Putamen (tissue), 1 donor: Measurements from ENCODE around the gene UNCX.

Experiments
- DNase-seq: peaks from one replicate; pipeline ENCODE4 v3.0.0-alpha.2; 2016; ENCODE audit warnings: low spot score

The UNCX gene

GRCh38 chr7:1232103-1232466 is 587 bp upstream of the UNCX start:
- DNase-seq, result no peak

GRCh38 chr7:1233333-1234048 is 819 bp downstream of the UNCX start:
- no peak for DNase-seq

- DNase-seq, result no peak
Observed at GRCh38 chr7:1234049-1234880, 1.6 kb downstream of the UNCX start.

- no peak for DNase-seq
Observed at GRCh38 chr7:1234881-1235500, 2.3 kb downstream of the UNCX start.

- DNase-seq, result no peak
Observed at GRCh38 chr7:1235501-1236131, 2.9 kb downstream of the UNCX start.

- no peak for DNase-seq
Observed at GRCh38 chr7:1236132-1236661, 3.5 kb downstream of the UNCX start.

- no peak for DNase-seq
Observed at GRCh38 chr7:1236831-1237701, 4.4 kb downstream of the UNCX start.

- DNase-seq, result no peak
Observed at GRCh38 chr7:1237704-1238255, 5.1 kb downstream of the UNCX start.

GRCh38 chr7:1238450-1238882 is 5.8 kb downstream of the UNCX start:
- no peak for DNase-seq

GRCh38 chr7:1238931-1239802 is 6.5 kb downstream of the UNCX start:
- DNase-seq, result no peak

GRCh38 chr7:1239803-1240516 is 7.3 kb downstream of the UNCX start:
- DNase-seq, result no peak

GRCh38 chr7:1240517-1241257 is 8.0 kb downstream of the UNCX start:
- DNase-seq, result no peak

GRCh38 chr7:1241258-1241602 is 8.6 kb downstream of the UNCX start:
- DNase-seq, result no peak

GRCh38 chr7:1241603-1242255 is 9.1 kb downstream of the UNCX start:
- DNase-seq, result no peak

- DNase-seq, result no peak
Observed at GRCh38 chr7:1242256-1242605, 9.6 kb downstream of the UNCX start.

GRCh38 chr7:1242606-1243289 is 10.1 kb downstream of the UNCX start:
- DNase-seq, result no peak

- DNase-seq, result no peak
Observed at GRCh38 chr7:1243290-1243963, 10.8 kb downstream of the UNCX start.
